ENCODE measurements around the gene ZFYVE28.

ZFYVE28 gene

GRCh38 chr4:2267841-2268240 lies 150.6 kb downstream of the ZFYVE28 start:
- Histone ChIP-seq H3K9me3 (ENCODE audit: control insufficient read depth, insufficient read depth, low read length) (no peaks in the 10 kb centered on the region), H3K36me3 (ENCODE audit: insufficient read depth, low read length) (no peaks in the 10 kb centered on the region), H3K9ac (ENCODE audit: low read depth, low read length) (no peak overlapping the region), H3K4me1 (ENCODE audit: insufficient read depth, low read length) (0 out of 2 replicates have a peak, but pooled peaks cover 2% of the 10 kb centered on the region)

- Histone ChIP-seq H3K9me3 (ENCODE audit: control insufficient read depth, insufficient read depth, low read length) (no peaks in the 10 kb centered on the region), H3K9ac (ENCODE audit: low read depth, low read length) (no peak overlapping the region), H3K36me3 (ENCODE audit: insufficient read depth, low read length) (no peaks in the 10 kb centered on the region), H3K4me1 (ENCODE audit: insufficient read depth, low read length) (0 out of 2 replicates have a peak, but pooled peaks cover 2% of the 10 kb centered on the region)
Measured at GRCh38 chr4:2267320-2267811, 151.1 kb downstream of the ZFYVE28 start.

GRCh38 chr4:2266821-2267220 lies 151.6 kb downstream of the ZFYVE28 start:
- Histone ChIP-seq H3K9me3 (ENCODE audit: control insufficient read depth, insufficient read depth, low read length) (no peaks in the 10 kb centered on the region), H3K36me3 (ENCODE audit: insufficient read depth, low read length) (no peaks in the 10 kb centered on the region), H3K4me1 (ENCODE audit: insufficient read depth, low read length) (0 out of 2 replicates have a peak, but pooled peaks cover 2% of the 10 kb centered on the region), H3K9ac (ENCODE audit: low read depth, low read length) (no peak overlapping the region)

GRCh38 chr4:2266181-2266580 lies 152.3 kb downstream of the ZFYVE28 start:
- no peaks in the 10 kb centered on the region for H3K9me3 ChIP-seq (ENCODE audit: control insufficient read depth, insufficient read depth, low read length)
- H3K36me3 ChIP-seq (ENCODE audit: insufficient read depth, low read length), result no peaks in the 10 kb centered on the region
- H3K4me1 ChIP-seq (ENCODE audit: insufficient read depth, low read length), result 0 out of 2 replicates have a peak, but pooled peaks cover 2% of the 10 kb centered on the region
- no peak overlapping the region for H3K9ac ChIP-seq (ENCODE audit: low read depth, low read length)

GRCh38 chr4:2265113-2266110 lies 153.0 kb downstream of the ZFYVE28 start:
- Histone ChIP-seq H3K36me3 (ENCODE audit: insufficient read depth, low read length) (no peaks in the 10 kb centered on the region), H3K4me1 (ENCODE audit: insufficient read depth, low read length) (0 out of 2 replicates have a peak, but pooled peaks cover 2% of the 10 kb centered on the region), H3K9ac (ENCODE audit: low read depth, low read length) (no peak overlapping the region), H3K9me3 (ENCODE audit: control insufficient read depth, insufficient read depth, low read length) (no peaks in the 10 kb centered on the region)

GRCh38 chr4:2264481-2265041 lies 153.9 kb downstream of the ZFYVE28 start:
- no peaks in the 10 kb centered on the region for H3K9me3 ChIP-seq (ENCODE audit: control insufficient read depth, insufficient read depth, low read length)
- 0 out of 2 replicates have a peak, but pooled peaks cover 2% of the 10 kb centered on the region for H3K4me1 ChIP-seq (ENCODE audit: insufficient read depth, low read length)
- no peaks in the 10 kb centered on the region for H3K36me3 ChIP-seq (ENCODE audit: insufficient read depth, low read length)
- H3K9ac ChIP-seq (ENCODE audit: low read depth, low read length), result no peak overlapping the region

- H3K9me3 ChIP-seq (ENCODE audit: control insufficient read depth, insufficient read depth, low read length), result no peaks in the 10 kb centered on the region
- no peaks in the 10 kb centered on the region for H3K36me3 ChIP-seq (ENCODE audit: insufficient read depth, low read length)
- no peak overlapping the region for H3K9ac ChIP-seq (ENCODE audit: low read depth, low read length)
- no peaks in the 10 kb centered on the region for H3K4me1 ChIP-seq (ENCODE audit: insufficient read depth, low read length)
Measured at GRCh38 chr4:2263926-2264321, 154.5 kb downstream of the ZFYVE28 start.

GRCh38 chr4:2262944-2263250 lies 155.5 kb downstream of the ZFYVE28 start:
- Histone ChIP-seq H3K9ac (ENCODE audit: low read depth, low read length) (peak overlapping the region; percentile 57; the same call in 1 of the 2 replicates), H3K9me3 (ENCODE audit: control insufficient read depth, insufficient read depth, low read length) (no peaks in the 10 kb centered on the region), H3K36me3 (ENCODE audit: insufficient read depth, low read length) (no peaks in the 10 kb centered on the region), H3K4me1 (ENCODE audit: insufficient read depth, low read length) (no peaks in the 10 kb centered on the region)

GRCh38 chr4:2262145-2262943 lies 156.1 kb downstream of the ZFYVE28 start:
- Histone ChIP-seq H3K9me3 (ENCODE audit: control insufficient read depth, insufficient read depth, low read length) (no peaks in the 10 kb centered on the region), H3K4me1 (ENCODE audit: insufficient read depth, low read length) (no peaks in the 10 kb centered on the region), H3K36me3 (ENCODE audit: insufficient read depth, low read length) (no peaks in the 10 kb centered on the region), H3K9ac (ENCODE audit: low read depth, low read length) (peak overlapping the region; percentile 57; the same call in 1 of the 2 replicates)

- peak within 1 kb of the TSS; percentile 76; the same call in 1 of the 2 replicates for H3K9ac ChIP-seq (ENCODE audit: low read depth, low read length)
- H3K4me1 ChIP-seq (ENCODE audit: insufficient read depth, low read length), result no peaks in the 10 kb centered on the region
- no peaks in the 10 kb centered on the region for H3K36me3 ChIP-seq (ENCODE audit: insufficient read depth, low read length)
- no peaks in the 10 kb centered on the region for H3K9me3 ChIP-seq (ENCODE audit: control insufficient read depth, insufficient read depth, low read length)
Measured at GRCh38 chr4:2261853-2262144, 156.6 kb downstream of the ZFYVE28 start, which contains the start of gene MXD4. MXD4 (minus strand) TSS chr4:2262109; CDS start chr4:2261980, 129 bp downstream.

- H3K9ac ChIP-seq (ENCODE audit: low read depth, low read length), result peak overlapping the region; percentile 76; the same call in 1 of the 2 replicates
- no peaks in the 10 kb centered on the region for H3K4me1 ChIP-seq (ENCODE audit: insufficient read depth, low read length)
- no peaks in the 10 kb centered on the region for H3K36me3 ChIP-seq (ENCODE audit: insufficient read depth, low read length)
- H3K9me3 ChIP-seq (ENCODE audit: control insufficient read depth, insufficient read depth, low read length), result no peaks in the 10 kb centered on the region
Measured at GRCh38 chr4:2261110-2261852, 157.2 kb downstream of the ZFYVE28 start.

GRCh38 chr4:2260344-2261109 lies 157.9 kb downstream of the ZFYVE28 start:
- no peaks in the 10 kb centered on the region for H3K36me3 ChIP-seq (ENCODE audit: insufficient read depth, low read length)
- peak overlapping the region; percentile 76; the same call in 1 of the 2 replicates for H3K9ac ChIP-seq (ENCODE audit: low read depth, low read length)
- no peaks in the 10 kb centered on the region for H3K9me3 ChIP-seq (ENCODE audit: control insufficient read depth, insufficient read depth, low read length)
- H3K4me1 ChIP-seq (ENCODE audit: insufficient read depth, low read length), result no peaks in the 10 kb centered on the region
